ENCODE data around the gene RNF150.
"Not testable (repeated sequence)": the region's sequence is repeated elsewhere in the genome, so short reads cannot be mapped to it uniquely, and the experiment has no call there.

RNF150 gene
- long read RNA-seq, donor 1, full-length matches to known transcripts: 1 of 1 reads
- long read RNA-seq, donor 1, partial matches to known transcripts: 0 of 1 reads
- long read RNA-seq, donor 1, other reads (novel, unspliced or antisense): 0 of 1 reads
- long read RNA-seq, donor 2, full-length matches to known transcripts: 3 of 3 reads
- long read RNA-seq, donor 2, partial matches to known transcripts: 0 of 3 reads
- long read RNA-seq, donor 2, other reads (novel, unspliced or antisense): 0 of 3 reads
- long read RNA-seq, donor 3: 0 reads
- long read RNA-seq, donor 4, full-length matches to known transcripts: 3 of 10 reads
- long read RNA-seq, donor 4, partial matches to known transcripts: 7 of 10 reads
- long read RNA-seq, donor 4, other reads (novel, unspliced or antisense): 0 of 10 reads
- long read RNA-seq, donor 5, full-length matches to known transcripts: 2 of 2 reads
- long read RNA-seq, donor 5, partial matches to known transcripts: 0 of 2 reads
- long read RNA-seq, donor 5, other reads (novel, unspliced or antisense): 0 of 2 reads
- long read RNA-seq, donor 6, full-length matches to known transcripts: 3 of 3 reads
- long read RNA-seq, donor 6, partial matches to known transcripts: 0 of 3 reads
- long read RNA-seq, donor 6, other reads (novel, unspliced or antisense): 0 of 3 reads
- long read RNA-seq, donor 7, full-length matches to known transcripts: 8 of 8 reads
- long read RNA-seq, donor 7, partial matches to known transcripts: 0 of 8 reads
- long read RNA-seq, donor 7, other reads (novel, unspliced or antisense): 0 of 8 reads
- long read RNA-seq, donor 8, full-length matches to known transcripts: 3 of 3 reads
- long read RNA-seq, donor 8, partial matches to known transcripts: 0 of 3 reads
- long read RNA-seq, donor 8, other reads (novel, unspliced or antisense): 0 of 3 reads

- DNase-seq: peak; percentile 98
These were observed at the start of gene RNF150 for GRCh38 chr4:141133146-141133998. Gene RNF150, minus strand, starts transcription at chr4:141133469.

DNA sequence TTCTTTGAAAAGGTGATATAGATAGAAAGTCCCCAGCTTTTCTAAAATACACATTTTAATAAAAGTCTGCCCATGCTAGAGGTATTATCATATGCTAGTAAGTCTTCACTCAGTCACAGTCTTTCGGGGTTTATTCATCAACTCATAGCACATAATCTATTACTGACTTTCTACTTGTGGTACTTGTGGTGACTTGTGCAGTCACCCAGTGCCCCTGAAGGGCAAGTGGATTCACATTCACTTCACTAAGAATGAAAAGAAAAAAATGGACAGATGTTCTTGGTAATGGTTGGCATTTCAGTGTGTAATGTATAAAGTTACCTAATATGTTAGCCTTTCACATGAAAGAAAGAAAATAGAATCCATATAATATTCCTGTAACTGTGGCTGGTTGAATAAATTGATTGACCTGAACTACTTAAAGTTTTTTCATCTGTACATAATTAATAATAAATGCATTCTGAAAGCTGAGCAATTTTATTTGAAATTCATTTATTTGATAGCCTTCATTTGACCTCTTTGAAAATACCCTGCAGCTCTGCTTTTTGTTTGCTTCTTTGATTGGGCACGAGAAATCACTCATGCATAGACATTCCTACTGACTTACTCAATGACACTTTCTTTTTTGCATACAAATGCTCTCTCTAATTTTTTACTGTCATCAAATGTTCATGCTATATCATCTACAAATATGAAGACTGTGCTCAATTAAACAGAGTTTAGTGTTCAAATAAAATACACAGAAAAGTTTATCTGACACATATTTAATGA is 47.9 kb upstream of the RNF150 start:
- DNase-seq: no peak

GRCh38 chr4:141179474-141180373 is 46.5 kb upstream of the RNF150 start:
- DNase-seq: no peak

GRCh38 chr4:141177171-141177570 is 43.9 kb upstream of the RNF150 start:
- no peak for DNase-seq

GRCh38 chr4:141174457-141174856 is 41.2 kb upstream of the RNF150 start:
- DNase-seq: no peak

DNA sequence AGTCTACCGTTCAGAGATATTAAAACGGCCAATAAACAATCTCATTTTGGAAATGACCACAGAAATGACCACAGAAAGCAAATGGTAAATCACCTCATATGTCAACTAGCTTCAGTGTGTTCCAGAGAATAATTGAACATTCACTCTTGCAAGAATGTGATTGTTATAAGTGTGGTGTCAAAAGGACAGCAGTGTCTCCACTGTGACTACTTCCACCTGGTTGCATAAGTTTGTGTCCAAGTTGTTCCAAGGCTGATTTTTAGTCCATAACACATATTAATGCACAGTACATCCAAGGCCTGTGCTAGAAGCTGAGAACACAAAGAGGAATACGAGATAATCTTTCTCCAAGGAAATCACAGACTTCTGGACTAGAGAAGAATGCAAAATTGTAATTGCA is 37.4 kb upstream of the RNF150 start:
- DNase-seq: no peak

DNA sequence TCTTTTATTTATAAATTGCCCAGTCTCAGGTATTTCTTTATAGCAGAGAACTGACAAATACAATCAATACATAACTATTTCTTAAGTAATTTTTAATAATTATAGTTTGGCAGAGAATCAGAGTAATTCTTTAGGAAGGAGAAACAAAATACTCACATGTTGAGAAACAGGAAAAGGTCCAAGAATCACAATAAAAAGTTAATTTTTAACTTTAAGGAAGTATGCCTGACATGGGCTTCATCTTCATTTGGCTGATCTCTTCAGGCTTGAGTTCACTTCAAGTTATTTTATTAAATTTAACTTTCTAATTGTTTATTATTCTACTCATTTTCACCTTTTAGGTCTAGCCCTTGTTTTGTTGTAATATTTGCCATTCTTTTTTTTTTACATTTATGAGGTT is 36.1 kb upstream of the RNF150 start:
- no peak for DNase-seq

- not testable (repeated sequence) for DNase-seq
These were observed 31.7 kb upstream of the RNF150 start for GRCh38 chr4:141165001-141165400.

DNA sequence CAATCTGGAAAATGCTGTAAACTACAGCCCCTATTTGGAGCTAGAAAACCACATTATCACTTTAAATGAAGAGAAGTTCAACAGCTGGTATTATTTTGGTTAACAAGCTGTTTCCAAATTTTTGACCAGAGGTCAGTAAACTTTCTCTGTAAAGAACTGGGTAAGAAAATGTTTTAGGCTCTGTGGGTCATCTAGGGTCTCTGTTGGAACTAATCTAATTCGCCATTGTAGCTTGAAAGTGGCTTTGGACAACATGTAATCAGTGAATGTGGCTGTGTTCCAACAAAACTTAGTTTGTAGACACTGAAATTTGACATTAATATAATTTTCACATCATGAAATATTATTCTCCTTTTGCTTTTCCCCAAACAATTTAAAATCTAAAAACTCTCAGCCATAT is 25.8 kb upstream of the RNF150 start:
- DNase-seq: no peak

GRCh38 chr4:141158219-141158618 is 24.9 kb upstream of the RNF150 start:
- DNase-seq: no peak

- no peak for DNase-seq
These were observed 22.3 kb upstream of the RNF150 start for GRCh38 chr4:141155586-141155985.

DNA sequence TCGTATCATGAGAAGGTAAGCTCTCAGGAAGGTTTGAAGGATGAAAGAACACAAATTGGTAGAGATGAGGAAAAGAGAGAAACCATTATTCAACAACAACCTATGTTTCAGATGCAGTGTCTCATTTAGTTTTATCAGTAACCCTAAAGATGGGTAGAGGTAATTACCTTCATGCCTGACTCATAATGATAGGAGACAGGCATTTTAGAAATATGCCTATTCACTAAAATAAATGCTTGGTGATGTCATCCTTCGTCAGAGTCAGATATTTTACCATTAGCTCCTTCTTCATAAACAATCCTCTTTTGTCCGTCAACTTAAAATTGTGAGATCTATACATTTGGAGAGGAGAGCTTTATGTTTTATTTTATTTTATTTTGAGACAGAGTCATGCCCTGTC is 21.5 kb upstream of the RNF150 start:
- no peak for DNase-seq

DNA sequence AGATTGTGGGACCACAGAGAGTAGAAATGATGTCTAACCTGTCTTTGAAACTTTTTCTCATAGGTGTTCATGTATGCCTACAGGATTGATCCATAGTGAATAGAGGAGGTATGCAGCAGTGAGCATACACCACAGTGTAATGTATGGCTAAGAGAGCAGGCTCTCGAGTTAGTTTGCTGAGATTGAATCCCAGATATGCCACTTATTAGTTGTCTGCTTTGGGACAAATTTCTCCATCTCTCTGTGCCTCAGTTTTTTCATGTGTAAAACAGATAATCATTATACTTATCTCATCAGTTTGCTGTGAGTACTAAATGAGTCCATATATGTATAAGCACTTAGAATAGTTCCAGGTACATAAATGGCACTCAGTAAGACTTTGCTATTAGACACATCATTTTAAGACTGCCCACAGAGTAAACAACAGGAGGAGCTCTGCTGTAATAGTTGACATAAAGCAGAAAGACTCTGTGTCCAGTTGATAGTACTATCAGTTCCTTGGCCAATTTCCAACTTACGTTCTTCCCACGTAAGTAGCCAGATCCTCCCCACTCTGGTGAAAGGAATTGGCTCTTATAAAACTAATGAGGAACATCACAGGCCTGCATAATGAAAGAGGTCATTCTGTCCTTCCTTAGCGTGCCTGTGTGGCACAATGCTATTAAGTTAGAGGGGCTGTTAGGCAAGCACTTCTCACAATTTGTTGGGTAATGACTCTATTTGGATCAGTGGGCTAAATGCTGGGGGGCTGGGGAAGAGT is 20.7 kb upstream of the RNF150 start:
- no peak for DNase-seq

DNA sequence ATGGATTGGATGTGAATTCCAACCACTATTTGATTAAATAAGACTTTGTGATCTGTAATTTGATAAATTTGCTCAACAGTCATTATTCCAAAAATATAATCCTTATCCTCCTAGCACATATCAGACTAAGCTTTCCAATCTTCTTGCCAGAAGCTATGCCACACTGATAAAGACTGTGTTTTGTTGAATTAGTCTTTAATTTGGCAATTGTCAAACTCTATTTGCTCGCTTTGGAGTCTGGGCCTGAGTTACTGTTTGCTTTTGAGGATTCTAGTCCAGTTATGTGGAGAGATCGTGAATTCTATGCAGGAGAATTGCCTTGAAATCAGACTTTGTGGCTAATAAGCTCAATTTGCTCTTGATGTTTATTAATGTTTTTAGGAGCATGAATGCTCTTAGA is 10.9 kb upstream of the RNF150 start:
- DNase-seq: no peak

DNA sequence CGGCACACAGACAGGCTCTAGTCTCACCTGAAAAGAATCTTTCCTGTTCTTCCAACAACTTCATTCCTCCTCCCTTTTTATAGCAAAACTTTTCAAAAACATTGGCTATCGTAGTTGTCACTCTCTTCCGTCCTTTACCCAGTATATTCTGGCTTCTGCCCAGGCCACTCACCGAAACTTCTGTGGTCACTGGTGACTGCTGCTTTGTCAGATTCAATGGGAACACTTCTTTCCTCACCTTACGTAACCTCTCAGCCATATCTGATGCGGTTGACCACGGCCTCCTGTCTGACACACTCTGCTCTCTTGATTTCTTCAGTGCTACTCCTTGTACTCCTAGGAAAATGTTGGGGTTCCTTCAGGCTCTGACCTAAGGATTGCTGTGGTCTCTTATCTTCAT is 9.2 kb upstream of the RNF150 start:
- no peak for DNase-seq

DNA sequence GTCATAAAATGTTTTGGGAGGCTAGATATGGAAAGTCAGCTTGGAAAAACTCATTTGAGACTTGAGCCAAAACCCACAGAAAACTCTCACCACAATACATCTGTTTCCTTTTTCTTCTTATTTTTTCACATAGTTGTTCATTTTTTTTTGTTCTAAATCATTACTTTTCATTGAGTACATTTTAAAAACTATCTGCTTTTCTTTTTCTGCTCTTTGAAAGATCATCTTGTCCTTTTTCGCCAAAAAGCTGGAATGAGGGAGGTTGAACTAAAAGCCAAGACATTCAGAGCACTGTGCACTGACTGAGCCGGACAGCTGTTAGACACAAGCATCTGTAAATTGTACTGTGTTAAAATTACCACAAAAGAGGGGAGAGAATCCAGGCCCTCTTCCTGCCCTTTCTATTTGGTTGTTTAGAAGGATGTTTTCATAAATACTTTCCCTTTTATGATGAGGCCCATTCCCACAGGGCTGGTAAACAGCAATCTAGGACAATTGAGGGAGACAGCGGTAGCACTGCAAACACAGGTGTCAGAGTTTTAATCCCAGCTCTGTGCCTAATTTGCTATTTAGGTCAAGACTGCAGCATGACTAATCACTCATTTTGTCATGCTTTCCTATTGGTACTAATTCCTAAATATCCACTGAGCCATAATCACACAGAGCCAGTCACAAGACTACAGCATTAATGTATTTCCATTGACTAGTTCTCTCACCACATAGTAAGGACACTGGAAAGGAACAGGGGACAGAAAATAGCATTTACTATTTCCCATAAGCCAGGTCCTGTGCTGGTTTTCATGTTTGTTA is 7.3 kb upstream of the RNF150 start:
- no peak for DNase-seq

GRCh38 chr4:141133999-141134995 is 1.0 kb upstream of the RNF150 start:
- DNase-seq: no peak

All from right kidney (tissue), 9 donors.